Measurements from ENCODE around the gene MOK. TPM values are rescaled to one million over a fixed set of nuclear protein-coding genes. Genes with fewer than 3 reads are reported as not detected.

The MOK gene
- total and polyA plus RNA-seq, 2 of the 4 experiments (the other 2 are of a cell fraction): 16.8 to 48.5 TPM

- H3K9me1 ChIP-seq (ENCODE audit: insufficient read depth, low read length): peaks cover 20% of the 10 kb centered on the region
- intact Hi-C loops (cut with micrococcal nuclease) (no loop called here), in situ Hi-C loops (cut with MboI; ENCODE audit: low sequenced_read_pairs) (loop anchor here (10.0 to 25.0 kb wide), 4 partner anchors 175 to 557 kb away; partner anchors contain the start of genes DYNC1H1, HSP90AA1 and PPP2R5C), dilution Hi-C loops (cut with HindIII; ENCODE audit: low sequenced_read_pairs, unreplicated experiment) (no loop called here)
- 0% methylated on average over 40 of the region's 71 CpGs; no CpG with 5 or more reads in 1 of the 2 experiments for WGBS, 2 experiments (ENCODE audit: extremely low coverage in 2 of 2, insufficient read length in 1 of 2)
- peak within 1 kb of the TSS; percentile 95 for H3K4me2 ChIP-seq (ENCODE audit: low read depth, low read length)
- peak within 1 kb of the TSS; percentile 91 for H2AK5ac ChIP-seq (ENCODE audit: low read depth, low read length)
- H3K18ac ChIP-seq (ENCODE audit: low read depth, low read length): peak within 1 kb of the TSS; percentile 92
- peak within 1 kb of the TSS; percentile 94 for H3K9ac ChIP-seq (ENCODE audit: low read depth, low read length)
- peaks cover 14 to 34% of the 10 kb centered on the region in 2 experiments for H3K79me1 ChIP-seq (ENCODE audit: low read depth in 1 of 2, low read length in 2 of 2)
- DNase-seq (peak; percentile 86), ATAC-seq (ENCODE audit: low read depth) (peak; percentile 81)
- peak within 1 kb of the TSS; percentile 96 for H2AFZ ChIP-seq (replicated peaks; ENCODE audit: low read length, poor library complexity)
- peak within 1 kb of the TSS; percentile 86 for H3K56ac ChIP-seq (ENCODE audit: extremely low read depth, insufficient read depth, low read length)
- H3K9me3 ChIP-seq (ENCODE audit: control insufficient read depth, insufficient read depth, low read length): no peaks in the 10 kb centered on the region
- H2BK20ac ChIP-seq (ENCODE audit: low read depth, low read length): peak within 1 kb of the TSS; percentile 64
- H4K8ac ChIP-seq (ENCODE audit: low read depth in 2 of 2, low read length in 2 of 2): peak within 1 kb of the TSS; percentile 97 to 100
- H2BK15ac ChIP-seq (ENCODE audit: low read depth, low read length): peak within 1 kb of the TSS; percentile 75; the same call in 2 of the 3 replicates
- H2AK9ac ChIP-seq (replicated peaks; ENCODE audit: low read depth, low read length, poor library complexity): peak within 1 kb of the TSS; percentile 96
- BruUV-seq (replicated peaks): no TSS peak
- H3K23ac ChIP-seq (ENCODE audit: low read depth, low read length): peak within 1 kb of the TSS; percentile 97
- H3K27me3 ChIP-seq (ENCODE audit: control insufficient read depth, insufficient read depth, low read length): no peaks in the 10 kb centered on the region
- H4K91ac ChIP-seq (ENCODE audit: insufficient read depth, low read depth, low read length): peak within 1 kb of the TSS; percentile 90
- H3K4me3 ChIP-seq (ENCODE audit: insufficient read depth, low read depth, low read length): peak within 1 kb of the TSS; percentile 78
- no peaks in the 10 kb centered on the region for H4K20me1 ChIP-seq (ENCODE audit: insufficient read depth, low read length)
- peak within 1 kb of the TSS; percentile 82 for H3K27ac ChIP-seq (ENCODE audit: insufficient read depth, low read length)
- peaks cover 15% of the 10 kb centered on the region for H3K4me1 ChIP-seq (ENCODE audit: control insufficient read depth, insufficient read depth, low read length)
- H2BK5ac ChIP-seq (ENCODE audit: low read depth, low read length, poor library complexity, severe bottlenecking): peak within 1 kb of the TSS; percentile 72
- peak within 1 kb of the TSS; percentile 98 for H4K5ac ChIP-seq (ENCODE audit: low read depth, low read length)
- peak within 1 kb of the TSS; percentile 98 for H3K4ac ChIP-seq (ENCODE audit: low read depth, low read length)
- H3K14ac ChIP-seq (replicated peaks; ENCODE audit: low read depth, low read length): peak within 1 kb of the TSS; percentile 98
- POLR2A ChIA-PET (ENCODE audit: unreplicated experiment): no interaction called here
- no peaks in the 10 kb centered on the region for H3K36me3 ChIP-seq (ENCODE audit: control insufficient read depth, insufficient read depth, low read length)
- peak within 1 kb of the TSS; percentile 81 for H2BK120ac ChIP-seq (ENCODE audit: low read depth, low read length)
- CTCF ChIA-PET: interaction anchor here (0.6 kb wide), 1 partner anchor 67 kb away, joined by 3 read pairs; no protein-coding TSS in a partner anchor
- TF ChIP-seq CEBPB (IDR thresholded peaks at IDR 0.05; ENCODE audit: low read depth, low read length): no peak
- TF ChIP-seq SMC3 (IDR thresholded peaks at IDR 0.05; ENCODE audit: low read depth, low read length): no peak
- TF ChIP-seq RCOR1 (IDR thresholded peaks at IDR 0.05; ENCODE audit: insufficient replicate concordance, low read length): peak; percentile 31
- no peak for TF ChIP-seq CHD1 (IDR thresholded peaks at IDR 0.05; ENCODE audit: low read depth, low read length)
- no peak; the same call in 1 of the 2 replicates for TF ChIP-seq POLR2A (IDR thresholded peaks at IDR 0.05; ENCODE audit: low read depth, low read length)
- TF ChIP-seq, protein P1, sequence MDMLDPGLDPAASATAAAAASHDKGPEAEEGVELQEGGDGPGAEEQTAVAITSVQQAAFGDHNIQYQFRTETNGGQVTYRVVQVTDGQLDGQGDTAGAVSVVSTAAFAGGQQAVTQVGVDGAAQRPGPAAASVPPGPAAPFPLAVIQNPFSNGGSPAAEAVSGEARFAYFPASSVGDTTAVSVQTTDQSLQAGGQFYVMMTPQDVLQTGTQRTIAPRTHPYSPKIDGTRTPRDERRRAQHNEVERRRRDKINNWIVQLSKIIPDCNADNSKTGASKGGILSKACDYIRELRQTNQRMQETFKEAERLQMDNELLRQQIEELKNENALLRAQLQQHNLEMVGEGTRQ (IDR thresholded peaks at IDR 0.05; ENCODE audit: low read depth, low read length): no peak
- TF ChIP-seq RAD21 (IDR thresholded peaks at IDR 0.05; ENCODE audit: low read length): no peak
- TF ChIP-seq, protein P2, sequence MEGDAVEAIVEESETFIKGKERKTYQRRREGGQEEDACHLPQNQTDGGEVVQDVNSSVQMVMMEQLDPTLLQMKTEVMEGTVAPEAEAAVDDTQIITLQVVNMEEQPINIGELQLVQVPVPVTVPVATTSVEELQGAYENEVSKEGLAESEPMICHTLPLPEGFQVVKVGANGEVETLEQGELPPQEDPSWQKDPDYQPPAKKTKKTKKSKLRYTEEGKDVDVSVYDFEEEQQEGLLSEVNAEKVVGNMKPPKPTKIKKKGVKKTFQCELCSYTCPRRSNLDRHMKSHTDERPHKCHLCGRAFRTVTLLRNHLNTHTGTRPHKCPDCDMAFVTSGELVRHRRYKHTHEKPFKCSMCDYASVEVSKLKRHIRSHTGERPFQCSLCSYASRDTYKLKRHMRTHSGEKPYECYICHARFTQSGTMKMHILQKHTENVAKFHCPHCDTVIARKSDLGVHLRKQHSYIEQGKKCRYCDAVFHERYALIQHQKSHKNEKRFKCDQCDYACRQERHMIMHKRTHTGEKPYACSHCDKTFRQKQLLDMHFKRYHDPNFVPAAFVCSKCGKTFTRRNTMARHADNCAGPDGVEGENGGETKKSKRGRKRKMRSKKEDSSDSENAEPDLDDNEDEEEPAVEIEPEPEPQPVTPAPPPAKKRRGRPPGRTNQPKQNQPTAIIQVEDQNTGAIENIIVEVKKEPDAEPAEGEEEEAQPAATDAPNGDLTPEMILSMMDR (conservative IDR thresholded peaks at IDR 0.05; ENCODE audit: low read depth, low read length): no peak
- no peak for TF ChIP-seq MAFK (IDR thresholded peaks at IDR 0.05; ENCODE audit: low read depth, low read length)
- TF ChIP-seq, protein P3, sequence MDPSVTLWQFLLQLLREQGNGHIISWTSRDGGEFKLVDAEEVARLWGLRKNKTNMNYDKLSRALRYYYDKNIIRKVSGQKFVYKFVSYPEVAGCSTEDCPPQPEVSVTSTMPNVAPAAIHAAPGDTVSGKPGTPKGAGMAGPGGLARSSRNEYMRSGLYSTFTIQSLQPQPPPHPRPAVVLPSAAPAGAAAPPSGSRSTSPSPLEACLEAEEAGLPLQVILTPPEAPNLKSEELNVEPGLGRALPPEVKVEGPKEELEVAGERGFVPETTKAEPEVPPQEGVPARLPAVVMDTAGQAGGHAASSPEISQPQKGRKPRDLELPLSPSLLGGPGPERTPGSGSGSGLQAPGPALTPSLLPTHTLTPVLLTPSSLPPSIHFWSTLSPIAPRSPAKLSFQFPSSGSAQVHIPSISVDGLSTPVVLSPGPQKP (IDR thresholded peaks at IDR 0.05; ENCODE audit: borderline replicate concordance, low read depth, low read length): no peak
- TF ChIP-seq MAZ (IDR thresholded peaks at IDR 0.05; ENCODE audit: borderline replicate concordance, low read depth, low read length): peak; percentile 93
- TF ChIP-seq BHLHE40 (IDR thresholded peaks at IDR 0.05; ENCODE audit: low read depth, low read length): no peak
- TF ChIP-seq NFE2L2 (IDR thresholded peaks at IDR 0.05; ENCODE audit: low read depth, low read length): no peak
- no peak for TF ChIP-seq RFX5 (IDR thresholded peaks at IDR 0.05; ENCODE audit: low read depth, low read length)
These were observed 14.5 kb upstream of the MOK start, which contains the start of gene ZNF839 for GRCh38 chr14:102319351-102320032. Gene ZNF839 (plus strand): TSS chr14:102319746. CDS start chr14:102319766, 20 bp downstream.
